ENCODE results near the gene SRP9.
"Not testable (repeated sequence)": the region's sequence is repeated elsewhere in the genome, so short reads cannot be mapped to it uniquely, and the experiment has no call there.

Gene SRP9

GRCh38 chr1:225830841-225831240 lies 53.2 kb downstream of the SRP9 start:
- DNase-seq (ENCODE audit: low read depth): no peak
- TF ChIP-seq CTCF (IDR thresholded peaks at IDR 0.05; ENCODE audit: control insufficient read depth, insufficient read depth, low read depth, low read length, missing control alignments): no peak
- H3K4me3 ChIP-seq (ENCODE audit: control insufficient read depth, low read depth, low read length): no peak overlapping the region

- peak; percentile 55 for DNase-seq (ENCODE audit: low read depth)
- no peak overlapping the region for H3K4me3 ChIP-seq (ENCODE audit: control insufficient read depth, low read depth, low read length)
- TF ChIP-seq CTCF (IDR thresholded peaks at IDR 0.05; ENCODE audit: control insufficient read depth, insufficient read depth, low read depth, low read length, missing control alignments): no peak
Observed at GRCh38 chr1:225834417-225835329, 57.0 kb downstream of the SRP9 start.

DNA sequence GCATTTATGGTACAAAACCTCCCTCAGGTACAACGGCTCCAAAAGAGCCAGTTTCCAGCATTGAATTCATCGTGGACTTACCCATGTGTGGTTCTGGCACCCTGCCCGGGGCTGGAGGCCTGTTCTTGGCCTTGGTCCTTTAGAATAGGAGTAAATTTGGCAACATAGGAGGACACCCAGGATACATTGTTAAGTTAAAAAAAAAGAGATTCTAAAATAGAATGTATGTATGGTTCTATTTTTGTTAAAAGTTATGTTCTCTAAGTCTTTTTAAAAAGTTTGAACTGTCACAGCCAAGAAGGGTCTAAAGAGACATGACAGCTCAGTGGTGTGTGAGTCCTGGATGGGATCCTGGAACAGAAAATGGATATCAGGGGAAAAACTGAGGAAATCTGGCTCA lies 58.2 kb downstream of the SRP9 start:
- H3K4me3 ChIP-seq (ENCODE audit: control insufficient read depth, low read depth, low read length): no peak overlapping the region
- no peak for DNase-seq (ENCODE audit: low read depth)
- no peak for TF ChIP-seq CTCF (IDR thresholded peaks at IDR 0.05; ENCODE audit: control insufficient read depth, insufficient read depth, low read depth, low read length, missing control alignments)

- not testable (repeated sequence) for H3K4me3 ChIP-seq (ENCODE audit: control insufficient read depth, low read depth, low read length); DNase-seq (ENCODE audit: low read depth)
Observed at GRCh38 chr1:225836296-225836695, 58.7 kb downstream of the SRP9 start.

DNA sequence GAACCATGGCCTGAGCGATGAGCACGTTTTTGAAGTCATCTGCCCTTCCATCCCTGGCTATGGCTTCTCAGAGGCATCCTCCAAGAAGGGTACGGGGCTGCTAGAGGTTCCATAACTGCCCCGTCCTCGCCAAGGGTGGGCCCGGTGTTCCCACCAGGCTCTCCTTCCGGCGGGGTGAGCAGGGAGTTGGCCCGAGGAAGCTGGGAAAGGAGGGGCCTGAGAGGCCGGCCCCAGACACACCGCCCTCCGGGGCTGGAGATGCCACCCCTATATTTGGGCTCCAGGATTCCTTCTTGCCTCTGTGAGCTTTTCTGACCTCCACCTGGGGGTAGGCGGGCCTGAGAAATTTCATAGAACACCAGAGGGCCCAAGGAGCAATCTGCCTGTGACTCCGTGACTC lies 61.2 kb downstream of the SRP9 start:
- H3K4me3 ChIP-seq (ENCODE audit: control insufficient read depth, low read depth, low read length): no peak overlapping the region
- TF ChIP-seq CTCF (IDR thresholded peaks at IDR 0.05; ENCODE audit: control insufficient read depth, insufficient read depth, low read depth, low read length, missing control alignments): no peak
- no peak for DNase-seq (ENCODE audit: low read depth)
